ENCODE measurements around the gene LUC7L3.

- no peak for TF ChIP-seq TAF1 (IDR thresholded peaks at IDR 0.05; ENCODE audit: borderline replicate concordance, low read depth, low read length)
- no peak for TF ChIP-seq POLR2A (IDR thresholded peaks at IDR 0.05; ENCODE audit: low read depth, low read length)
Observed at GRCh38 chr17:50758524-50758923, 39.1 kb downstream of the LUC7L3 start.

All from GM12892 (cell line).